Common myeloid progenitor, CD34-positive (primary cell): ENCODE data around the gene B3GNT7.
"Not testable (repeated sequence)": the region's sequence is repeated elsewhere in the genome, so short reads cannot be mapped to it uniquely, and the experiment has no call there.

Experiments used
- CTCF ChIA-PET: fragments of 350-600 bp; sonication (Branson Sonifier 250); formaldehyde crosslinking; loops from one replicate; lab custom pipeline; 2021; ENCODE audit warnings: antibody characterized with exemption; lab: Charles Lee
- POLR2A ChIA-PET: fragments of 350-600 bp; sonication (Branson Sonifier 250); formaldehyde crosslinking; loops from one replicate; lab custom pipeline; 2021; ENCODE audit warnings: antibody characterized with exemption; lab: Charles Lee
- DNase-seq, 3 donors: peaks; one replicate each; pipeline versions ENCODE4 v3.0.0 to v3.0.0-alpha.2; 2013
- H3K27ac ChIP-seq, 2 experiments: 1 replicate in 1 of 2; 2 replicates in 1 of 2; pipeline ENCODE4 v1.7.0; 2013; ENCODE audit warnings: inconsistent platforms in 2 of 2, low read length in 2 of 2, mild to moderate bottlenecking in 2 of 2, low read depth in 1 of 2, moderate library complexity in 1 of 2; ENCODE audit not compliant: severe bottlenecking in 2 of 2, insufficient read depth in 1 of 2, poor library complexity in 1 of 2
- H3K27me3 ChIP-seq, 5 experiments: replicated peaks in 2 of 5; 1 replicate in 3 of 5; 2 replicates in 2 of 5; pipeline versions ENCODE4 v1.6.1 to v1.7.0; 2013; ENCODE audit warnings: low read length in 4 of 5, mild to moderate bottlenecking in 2 of 5, moderate library complexity in 2 of 5, inconsistent platforms in 1 of 5; ENCODE audit not compliant: insufficient read depth in 5 of 5, control insufficient read depth in 4 of 5
- H3K36me3 ChIP-seq, 4 experiments: 1 replicate in 2 of 4; 2 replicates in 2 of 4; pipeline versions ENCODE4 v1.6.1 to v1.7.0; 2013; ENCODE audit warnings: low read length in 3 of 4, control low read depth in 1 of 4, mild to moderate bottlenecking in 1 of 4; ENCODE audit not compliant: control insufficient read depth in 4 of 4, insufficient read depth in 4 of 4
- H3K4me1 ChIP-seq, 4 experiments: 1 replicate in 3 of 4; 2 replicates in 1 of 4; pipeline versions ENCODE4 v1.6.1 to v1.7.1; 2013; ENCODE audit warnings: low read length in 3 of 4, mild to moderate bottlenecking in 3 of 4, control low read depth in 1 of 4, inconsistent platforms in 1 of 4, moderate library complexity in 1 of 4; ENCODE audit not compliant: control insufficient read depth in 4 of 4, insufficient read depth in 4 of 4; ENCODE audit errors: control extremely low read depth in 1 of 4
- H3K4me3 ChIP-seq, 7 experiments: 1 replicate in 4 of 7; 2 replicates in 3 of 7; pipeline versions ENCODE4 v1.5.1 to v1.7.0; 2013; ENCODE audit warnings: mild to moderate bottlenecking in 7 of 7, low read length in 6 of 7, moderate library complexity in 6 of 7, inconsistent platforms in 2 of 7, low read depth in 2 of 7, control low read depth in 1 of 7; ENCODE audit not compliant: insufficient read depth in 4 of 7, control insufficient read depth in 1 of 7; ENCODE audit errors: extremely low read depth in 1 of 7
- H3K9me3 ChIP-seq, 5 experiments: 1 replicate in 4 of 5; 2 replicates in 1 of 5; pipeline versions ENCODE4 v1.6.1 to v1.7.1; 2013; ENCODE audit warnings: low read length in 4 of 5, mild to moderate bottlenecking in 2 of 5, inconsistent platforms in 1 of 5, low read depth in 1 of 5, moderate library complexity in 1 of 5; ENCODE audit not compliant: control insufficient read depth in 4 of 5, insufficient read depth in 2 of 5; ENCODE audit errors: control extremely low read depth in 1 of 5
- WGBS: methylation state at CpG from one replicate; pipeline ENCODE4 v1.1.5; 2013; ENCODE audit not compliant: insufficient coverage; 5-methylcytosine and 5-hydroxymethylcytosine counted together

The B3GNT7 gene

DNA sequence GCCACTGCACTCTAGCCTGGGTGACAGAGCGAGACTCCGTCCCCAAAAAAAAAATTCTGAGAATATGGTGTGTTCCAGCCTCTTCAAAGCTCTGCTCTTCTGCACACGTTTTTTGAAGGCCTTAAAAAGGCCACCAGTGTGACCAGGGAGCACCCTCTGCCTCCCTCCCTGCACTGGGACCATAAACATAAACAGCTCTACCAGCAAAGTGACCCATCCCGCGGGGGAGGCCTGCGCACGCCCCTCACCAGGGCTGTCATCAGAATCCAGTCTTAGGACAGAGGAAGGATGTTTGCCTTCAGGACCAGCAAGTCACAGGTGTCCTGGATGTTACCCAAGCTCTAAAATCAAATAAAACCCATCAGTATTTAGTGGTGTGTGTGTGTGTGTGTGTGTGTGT, 23.2 kb upstream of the B3GNT7 start:
- 90% methylated on average over 5 of the region's 7 CpGs for WGBS
- ChIA-PET CTCF (interaction anchor here (0.7 to 1.6 kb wide), 4 partner anchors 9 to 1424 kb away, joined by 3 read pairs; no protein-coding TSS in a partner anchor), POLR2A (no interaction called here)
- Histone ChIP-seq H3K4me3 (no peak overlapping the region), H3K27me3 (no peaks in the 10 kb centered on the region), H3K27ac (no peak overlapping the region), H3K4me1 (peaks cover 0 to 8% (median 0%) of the 10 kb centered on the region in 4 experiments), H3K36me3 (no peaks in the 10 kb centered on the region), H3K9me3 (no peaks in the 10 kb centered on the region)
- DNase-seq, result no peak

DNA sequence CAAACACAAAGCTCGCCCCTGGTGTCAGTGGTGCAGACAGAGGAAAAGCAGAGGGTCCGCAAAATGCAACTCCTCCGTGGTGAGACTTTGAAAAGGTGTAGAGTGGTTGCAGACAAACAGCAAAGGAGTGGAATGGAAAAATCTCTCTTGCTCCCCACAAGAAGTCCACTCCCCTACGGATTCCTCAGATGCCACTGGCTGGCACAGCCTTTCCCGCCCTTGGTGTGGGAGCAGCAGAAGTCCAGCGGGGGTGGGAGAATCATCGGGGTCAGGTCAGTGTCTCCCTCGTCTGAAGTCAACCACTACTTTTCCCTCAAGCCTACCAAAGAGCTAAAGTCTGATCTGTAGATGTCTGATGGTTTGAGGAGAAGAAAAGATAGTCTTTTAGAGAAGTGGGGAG, 22.3 kb upstream of the B3GNT7 start:
- Histone ChIP-seq H3K27me3 (no peaks in the 10 kb centered on the region), H3K9me3 (no peaks in the 10 kb centered on the region), H3K27ac (no peak overlapping the region), H3K4me1 (peaks cover 0 to 8% (median 0%) of the 10 kb centered on the region in 4 experiments), H3K4me3 (no peak overlapping the region), H3K36me3 (no peaks in the 10 kb centered on the region)
- 100% methylated on average over 4 of the region's 8 CpGs for WGBS
- POLR2A ChIA-PET, result no interaction called here
- CTCF ChIA-PET, result interaction anchor here (0.7 to 2.6 kb wide), 5 partner anchors 9 to 89 kb away, joined by 3 to 14 read pairs (median 3); no protein-coding TSS in a partner anchor
- no peak for DNase-seq

- DNase-seq, result no peak
- 96% methylated on average over 4 of the region's 9 CpGs for WGBS
- no peaks in the 10 kb centered on the region for H3K27me3 ChIP-seq
- no peaks in the 10 kb centered on the region for H3K36me3 ChIP-seq
- ChIA-PET POLR2A (interaction anchor here (0.5 kb wide), 1 partner anchor 31 kb away, joined by 4 read pairs; no protein-coding TSS in a partner anchor), CTCF (interaction anchor here (0.7 to 2.6 kb wide), 4 partner anchors 10 to 56 kb away, joined by 3 to 14 read pairs (median 3); no protein-coding TSS in a partner anchor)
- H3K27ac ChIP-seq, result no peak overlapping the region
- peaks cover 0 to 8% (median 0%) of the 10 kb centered on the region in 4 experiments for H3K4me1 ChIP-seq
- H3K4me3 ChIP-seq, result no peak overlapping the region
- no peaks in the 10 kb centered on the region for H3K9me3 ChIP-seq
Observed at GRCh38 chr2:231373786-231374349, 21.6 kb upstream of the B3GNT7 start.

DNA sequence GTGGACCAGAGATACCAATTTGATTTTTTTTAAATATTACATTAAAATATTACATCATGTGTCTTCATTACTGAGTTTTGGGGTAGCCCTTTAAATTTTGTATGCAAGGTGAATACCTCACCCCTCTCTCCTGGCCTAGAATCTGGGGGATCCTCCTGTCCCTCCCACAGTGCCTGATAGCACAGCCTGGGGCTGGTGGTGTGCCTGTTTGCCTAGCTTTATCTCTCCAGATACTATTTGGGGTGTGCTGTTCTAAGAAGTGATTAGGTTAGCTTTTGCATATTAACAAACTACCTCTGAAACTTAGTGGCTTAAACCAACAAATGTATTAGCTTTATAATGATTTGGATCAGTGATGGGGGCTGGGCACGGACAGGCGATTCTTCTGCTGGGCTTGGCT, 20.7 kb upstream of the B3GNT7 start:
- CTCF ChIA-PET, result interaction anchor here (1.2 to 2.6 kb wide), 3 partner anchors 10 to 18 kb away, joined by 3 to 14 read pairs (median 3); no protein-coding TSS in a partner anchor
- POLR2A ChIA-PET, result no interaction called here
- DNase-seq, result no peak
- Histone ChIP-seq H3K9me3 (no peaks in the 10 kb centered on the region), H3K4me1 (peaks cover 0 to 7% (median 0%) of the 10 kb centered on the region in 4 experiments), H3K36me3 (no peaks in the 10 kb centered on the region), H3K4me3 (no peak overlapping the region), H3K27ac (no peak overlapping the region), H3K27me3 (no peaks in the 10 kb centered on the region)
- 100% methylated on average over 2 of the region's 2 CpGs for WGBS

- H3K27ac ChIP-seq, DNase-seq: not testable (repeated sequence)
Observed at GRCh38 chr2:231375994-231376615, 19.4 kb upstream of the B3GNT7 start.

DNA sequence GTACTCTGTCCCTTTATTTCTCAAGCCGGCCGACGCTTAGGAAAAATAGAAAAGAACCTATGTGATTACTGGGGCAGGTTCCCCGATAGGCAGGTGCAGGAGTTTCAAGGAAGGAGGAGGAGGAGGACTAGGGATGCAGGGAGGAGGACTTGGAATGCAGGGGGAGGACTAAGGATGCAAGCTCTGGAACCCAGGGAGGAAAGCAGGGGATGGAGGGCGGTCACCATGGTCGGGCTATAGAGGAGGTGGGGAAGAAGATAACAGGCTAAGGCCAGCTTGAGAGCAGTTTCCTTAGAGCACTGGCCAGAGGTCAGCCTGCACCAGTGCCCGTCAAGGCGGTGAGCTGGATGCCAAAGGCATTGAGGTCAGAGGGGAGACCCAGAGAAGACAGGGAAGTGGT, 18.7 kb upstream of the B3GNT7 start:
- no peaks in the 10 kb centered on the region for H3K27me3 ChIP-seq
- POLR2A ChIA-PET, result no interaction called here
- H3K9me3 ChIP-seq, result no peaks in the 10 kb centered on the region
- no peaks in the 10 kb centered on the region for H3K4me1 ChIP-seq
- no peak for DNase-seq
- no peak overlapping the region for H3K27ac ChIP-seq
- CTCF ChIA-PET, result interaction anchor here (1.2 to 1.4 kb wide), 3 partner anchors 12 to 20 kb away, joined by 4 to 5 read pairs (median 5); no protein-coding TSS in a partner anchor
- H3K4me3 ChIP-seq, result no peak overlapping the region
- 94% methylated on average over 4 of the region's 8 CpGs for WGBS
- no peaks in the 10 kb centered on the region for H3K36me3 ChIP-seq

More at GRCh38 chr2:231375994-231376615, 19.4 kb upstream of the B3GNT7 start:
- POLR2A ChIA-PET, H3K36me3 ChIP-seq, CTCF ChIA-PET, H3K4me1 ChIP-seq, H3K27me3 ChIP-seq, H3K4me3 ChIP-seq, H3K9me3 ChIP-seq: not testable (repeated sequence)
- 91% methylated on average over 6 of the region's 11 CpGs for WGBS
